Heart left ventricle (tissue), 16 donors: ENCODE data around the gene SEC22A. TPM values are rescaled to one million over a fixed set of nuclear protein-coding genes. Genes with fewer than 3 reads are reported as not detected.

Source experiments
- ATAC-seq, 4 donors: fragments of 200-7000 bp; cut with Tn5 transposase; one replicate each; pipeline ENCODE4 v1.9.1; 2020 to 2022; ENCODE audit warnings: moderate library complexity in 4 of 4, mild to moderate bottlenecking in 3 of 4, moderate number of reproducible peaks in 1 of 4
- DNase-seq, 5 donors: peaks; one replicate each; pipeline ENCODE4 v3.0.0-alpha.2; 2020
- H3K27ac ChIP-seq, 12 donors: fragments of 200-600 bp; sonication (generic) in 4 of 12; one replicate each; pipeline versions ENCODE4 v1.5.0 to v1.8.0; 2016 to 2022; ENCODE audit warnings: mild to moderate bottlenecking in 2 of 12
- H3K27me3 ChIP-seq, 9 donors: fragments of 200-600 bp; sonication (generic) in 2 of 9; one replicate each; pipeline versions ENCODE4 v1.5.1 to v1.8.0; 2016 to 2022; ENCODE audit warnings: mild to moderate bottlenecking in 3 of 9
- H3K36me3 ChIP-seq, 9 donors: fragments of 200-600 bp; sonication (generic) in 2 of 9; one replicate each; pipeline versions ENCODE4 v1.5.0 to v1.8.0; 2018 to 2022; ENCODE audit warnings: mild to moderate bottlenecking in 2 of 9
- H3K4me1 ChIP-seq, 12 donors: fragments of 200-600 bp; sonication (generic) in 4 of 12; one replicate each; pipeline versions ENCODE4 v1.5.0 to v1.8.0; 2016 to 2022; ENCODE audit warnings: mild to moderate bottlenecking in 3 of 12
- H3K4me3 ChIP-seq, 12 donors: fragments of 200-600 bp; sonication (generic) in 4 of 12; one replicate each; pipeline versions ENCODE4 v1.5.0 to v1.8.0; 2017 to 2022; ENCODE audit warnings: mild to moderate bottlenecking in 9 of 12, moderate library complexity in 4 of 12
- H3K9me3 ChIP-seq, 12 donors: fragments of 200-600 bp; sonication (generic) in 4 of 12; one replicate each; pipeline versions ENCODE4 v1.5.0 to v1.8.0; 2016 to 2022; ENCODE audit warnings: mild to moderate bottlenecking in 1 of 12
- CTCF ChIP-seq, 12 donors: fragments of 200-600 bp; sonication (generic) in 4 of 12; IDR thresholded peaks; one replicate each; pipeline versions ENCODE4 v1.5.0 to v1.8.0; 2018 to 2022; ENCODE audit warnings: antibody characterized with exemption in 12 of 12, mild to moderate bottlenecking in 5 of 12
- POLR2A ChIP-seq, 2 donors: fragments of 450-650 bp; IDR thresholded peaks; one replicate each; pipeline ENCODE4 v1.6.1; 2017; ENCODE audit warnings: antibody characterized with exemption in 2 of 2, mild to moderate bottlenecking in 2 of 2, moderate library complexity in 2 of 2
- WGBS, 4 donors: extraction: QIAGEN DNeasy Blood & Tissue Kit in 2 of 4; methylation state at CpG; one replicate each; pipeline versions ENCODE4 v1.1.5 to v1.1.7; 2013 to 2018; 5-methylcytosine and 5-hydroxymethylcytosine counted together
- intact Hi-C, 10 donors: fragments of 100-400 bp; cut with DNase I; formaldehyde crosslinking; loops; one replicate each; pipeline versions ENCODE4 v1.11.1 to v1.14.2; 2022
- polyA plus RNA-seq, 2 donors: library from polyadenylated mRNA; stranded (reverse); fragments of 200-250 nt; gene quantifications; one replicate each; pipeline ENCODE4 v1.2.3, GENCODE V29; 2013
- total RNA-seq, 9 donors: library from RNA; depleted of rRNA in 2 of 9; stranded (reverse); fragments of >200 nt in 2 of 9; fragmentation: NEBNext Ultra II Directional in 3 of 9; extraction: Animal tissue kit (Norgen Biotek cat#: 25700) in 3 of 9; gene quantifications; one replicate each; pipeline versions ENCODE4 v1.1.0 to v1.2.4, GENCODE V29; 2016 to 2023
- donor health status: ischemic (EF 13 %, LVEDD 7.1; RV severe dilation, severe dysfunction).
- donor health status: healthy with polysubstance abuse.
- donor health status: DM: no; HTN: yes; CAD: no.
- donor health status: DM: no; HTN: no; CAD: no.
- donor health status: ischemic (EF 25% LVEDD 6.9; RV normal size, moderate dysfunction).
- donor health status: ischemic (EF 25% LVEDD 5.7; RV mildly dilated, moderate dysfunction).
- donor health status: healthy.
- donor health status: DM: yes; HTN: yes; CAD: no.
- donor health status: ischemic (EF 35%, LVEDD 5.7; RV mildly dilated, moderate dysfunction).
- donor health status: nonischemic (EF 11% LVEDD 7.7; RV severe dilation, severe dysfunction).
- donor health status: DM: yes; HTN: yes; CAD: no.
- donor health status: PGD.
- donor health status: ischemic (EF 29% LVEDD 5.4; RV normal size, mild dysfunction).
- donor health status: nonischemic (EF 23%, LVEDD 6.1; RV moderate dilation, normal function).

Gene SEC22A
- total and polyA plus RNA-seq, 11 donors, result 2.2 to 27.0 (median 10.0) TPM

- DNase-seq (peak in 3 of 5 donors; percentile 13 to 21 (median 18)), ATAC-seq (no peak)
- no peaks in the 10 kb centered on the region for H3K9me3 ChIP-seq
- no peaks in the 10 kb centered on the region for H3K27me3 ChIP-seq
- peak overlapping the region in 2 of 12 donors; percentile 22 to 71 for H3K27ac ChIP-seq
- peaks cover 0 to 84% (median 14%) of the 10 kb centered on the region in 9 donors for H3K36me3 ChIP-seq
- H3K4me3 ChIP-seq, result no peak overlapping the region
- intact Hi-C loops, result no loop called here
- TF ChIP-seq CTCF (IDR thresholded peaks at IDR 0.05) (no peak), POLR2A (IDR thresholded peaks at IDR 0.05) (no peak)
- WGBS, 4 donors, result 64 to 70% (median 66%) methylated on average over 16 of the region's 16 CpGs
- peaks cover 0 to 25% (median 5%) of the 10 kb centered on the region in 12 donors for H3K4me1 ChIP-seq
Measured at GRCh38 chr3:123312331-123313265, 110.9 kb downstream of the SEC22A start.

DNA sequence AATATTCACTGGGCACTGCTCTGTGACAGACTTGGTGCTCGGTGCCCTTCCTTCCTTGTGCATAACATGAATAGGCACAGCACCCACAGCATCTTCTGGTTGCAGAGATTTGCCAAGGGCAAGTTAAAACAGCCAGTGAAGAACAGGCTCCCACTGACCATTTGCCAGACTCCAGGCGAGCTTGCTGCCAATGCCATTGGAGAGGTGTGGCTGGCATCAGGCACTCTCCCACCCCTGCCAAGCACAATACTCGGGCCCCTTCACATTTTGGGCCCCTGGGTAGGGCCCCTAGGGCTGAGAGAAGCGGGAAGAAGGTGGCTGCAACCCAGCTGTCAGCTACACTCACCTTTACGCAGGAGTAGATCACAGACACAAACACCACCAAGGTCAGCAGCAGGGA lies 112.1 kb downstream of the SEC22A start:
- DNase-seq (peak in 3 of 5 donors; percentile 39 to 68 (median 43)), ATAC-seq (peak; percentile 57 to 81 (median 74))
- H3K27ac ChIP-seq, result peak overlapping the region in 9 of 12 donors; percentile 15 to 71 (median 49)
- intact Hi-C loops, result no loop called here
- H3K9me3 ChIP-seq, result no peaks in the 10 kb centered on the region
- peaks cover 0 to 91% (median 24%) of the 10 kb centered on the region in 9 donors for H3K36me3 ChIP-seq
- no peak for TF ChIP-seq CTCF (IDR thresholded peaks at IDR 0.05)
- no peak for TF ChIP-seq POLR2A (IDR thresholded peaks at IDR 0.05)
- H3K4me1 ChIP-seq, result peaks cover 0 to 25% (median 5%) of the 10 kb centered on the region in 12 donors
- 13 to 46% (median 43%) methylated on average over 4 to 5 of the region's 5 CpGs for WGBS, 4 donors
- H3K4me3 ChIP-seq, result no peak overlapping the region
- no peaks in the 10 kb centered on the region for H3K27me3 ChIP-seq

DNA sequence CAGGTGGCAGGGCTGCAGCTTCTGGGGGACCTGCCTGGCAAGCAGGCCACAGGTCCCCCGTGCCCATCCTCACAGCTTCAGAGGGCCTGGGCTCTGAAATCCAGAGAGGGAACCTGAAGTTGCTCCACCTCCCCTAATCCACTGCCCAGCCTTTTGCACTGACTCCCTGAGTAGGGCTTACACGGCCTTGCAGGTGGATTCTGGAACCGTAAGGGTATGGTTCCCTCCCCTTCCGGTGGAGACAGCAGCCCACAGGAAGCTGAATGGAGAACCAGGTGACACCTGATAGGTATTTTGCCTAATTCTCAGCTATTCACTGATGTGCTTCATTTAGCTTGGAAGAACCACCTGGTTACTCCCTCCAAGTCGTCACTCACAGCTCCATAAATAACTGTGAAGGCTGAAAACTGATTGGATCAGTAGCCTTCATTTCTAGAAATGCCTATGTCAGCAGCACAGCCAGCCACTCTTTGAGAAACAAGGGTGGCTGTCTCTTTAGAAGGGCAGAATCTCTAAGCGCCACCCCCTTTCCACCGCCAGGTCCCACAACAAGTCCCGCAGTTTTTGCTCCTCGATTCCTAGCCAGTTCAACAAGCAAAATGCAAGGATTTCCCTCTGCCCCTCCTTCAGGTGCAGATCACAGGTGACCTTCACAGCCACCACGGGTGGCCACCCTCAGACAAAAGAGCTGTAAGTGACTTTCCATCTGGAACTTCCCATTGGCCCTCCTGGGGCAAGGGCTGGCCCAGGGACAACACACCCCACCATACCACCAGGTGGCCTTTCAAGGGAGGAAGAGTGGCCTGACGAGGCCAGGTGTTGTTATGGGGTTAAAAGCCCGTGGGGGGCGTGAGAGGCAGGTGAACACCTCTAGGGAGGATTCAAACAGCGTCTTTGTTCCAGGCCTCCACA lies 112.9 kb downstream of the SEC22A start:
- H3K27me3 ChIP-seq, result no peaks in the 10 kb centered on the region
- H3K27ac ChIP-seq, result peak overlapping the region in 9 of 12 donors; percentile 15 to 71 (median 51)
- peaks cover 0 to 91% (median 27%) of the 10 kb centered on the region in 9 donors for H3K36me3 ChIP-seq
- WGBS, 4 donors, result 44 to 50% (median 48%) methylated on average over 12 to 14 of the region's 14 CpGs
- DNase-seq, result peak in 1 of 5 donors; percentile 15
- TF ChIP-seq POLR2A (IDR thresholded peaks at IDR 0.05) (no peak), CTCF (IDR thresholded peaks at IDR 0.05) (no peak)
- no peaks in the 10 kb centered on the region for H3K9me3 ChIP-seq
- intact Hi-C loops, result no loop called here
- H3K4me3 ChIP-seq, result no peak overlapping the region
- peaks cover 0 to 28% (median 5%) of the 10 kb centered on the region in 12 donors for H3K4me1 ChIP-seq
- ATAC-seq, result peak; percentile 21 to 31 (median 24)
